ENCODE data around the gene MAPRE3.
A peak's percentile ranks its signal among the peaks of the same experiment; 100 is the strongest.

Gene MAPRE3

GRCh38 chr2:27019459-27019858 is 49.0 kb downstream of the MAPRE3 start:
- DNase-seq (ENCODE audit: low read depth), result no peak
- no peak for TF ChIP-seq CTCF (conservative IDR thresholded peaks at IDR 0.05; ENCODE audit: low read depth, low read length)

GRCh38 chr2:27019931-27020855 is 49.8 kb downstream of the MAPRE3 start:
- DNase-seq (ENCODE audit: low read depth), result peak; percentile 94
- H3K4me3 ChIP-seq (ENCODE audit: low read depth, low read length), result no peak overlapping the region
- TF ChIP-seq CTCF (conservative IDR thresholded peaks at IDR 0.05; ENCODE audit: low read depth, low read length), result no peak

More at GRCh38 chr2:27019459-27019858, 49.0 kb downstream of the MAPRE3 start:
- no peak overlapping the region for H3K4me3 ChIP-seq (ENCODE audit: low read depth, low read length)

GRCh38 chr2:27021253-27022049 is 51.0 kb downstream of the MAPRE3 start:
- peak; percentile 70 for DNase-seq (ENCODE audit: low read depth)
- no peak overlapping the region for H3K4me3 ChIP-seq (ENCODE audit: low read depth, low read length)
- TF ChIP-seq CTCF (conservative IDR thresholded peaks at IDR 0.05; ENCODE audit: low read depth, low read length), result no peak

DNA sequence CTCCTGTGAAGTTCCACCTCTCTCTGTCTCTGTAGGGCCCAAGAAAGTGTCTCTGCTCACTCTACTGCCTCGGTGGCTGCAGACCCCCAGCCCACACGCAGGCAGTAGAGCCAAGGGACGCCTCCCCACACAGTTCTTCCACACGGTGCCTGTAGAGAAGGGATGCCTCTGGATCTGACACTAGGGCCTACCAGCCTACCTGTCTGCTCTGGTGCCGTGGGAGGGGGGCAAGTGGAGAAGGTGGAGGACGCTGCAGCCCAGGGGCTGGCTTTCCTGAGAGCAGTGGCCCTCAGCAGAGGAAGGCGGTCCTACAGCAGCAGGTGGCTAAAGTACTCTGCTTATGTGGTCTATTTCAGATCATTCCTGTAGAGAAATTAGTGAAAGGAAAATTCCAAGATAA is 53.3 kb downstream of the MAPRE3 start:
- no peak for TF ChIP-seq CTCF (conservative IDR thresholded peaks at IDR 0.05; ENCODE audit: low read depth, low read length)
- DNase-seq (ENCODE audit: low read depth), result no peak
- no peak overlapping the region for H3K4me3 ChIP-seq (ENCODE audit: low read depth, low read length)

DNA sequence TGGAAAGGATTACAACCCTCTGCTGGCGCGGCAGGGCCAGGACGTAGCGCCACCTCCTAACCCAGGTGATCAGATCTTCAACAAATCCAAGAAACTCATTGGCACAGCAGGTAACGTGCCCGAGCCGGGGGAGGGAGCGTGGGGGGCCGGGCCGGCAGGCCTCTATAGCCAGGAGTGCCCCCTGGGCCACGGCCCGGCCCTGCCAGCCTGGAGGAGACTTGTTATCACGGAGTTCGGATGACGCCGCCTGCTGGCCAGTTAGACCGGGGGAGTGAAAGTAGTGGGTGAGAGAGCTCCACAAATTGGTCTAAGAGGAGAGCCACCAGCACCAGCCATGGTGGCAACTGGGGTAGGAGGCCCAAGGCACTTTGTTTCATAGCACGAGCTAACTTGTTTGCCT is 53.8 kb downstream of the MAPRE3 start:
- TF ChIP-seq CTCF (conservative IDR thresholded peaks at IDR 0.05; ENCODE audit: low read depth, low read length), result peak; percentile 36
- DNase-seq (ENCODE audit: low read depth), result no peak
- no peak overlapping the region for H3K4me3 ChIP-seq (ENCODE audit: low read depth, low read length)

GRCh38 chr2:27024812-27025211 is 54.4 kb downstream of the MAPRE3 start:
- DNase-seq (ENCODE audit: low read depth), result no peak
- no peak overlapping the region for H3K4me3 ChIP-seq (ENCODE audit: low read depth, low read length)
- TF ChIP-seq CTCF (conservative IDR thresholded peaks at IDR 0.05; ENCODE audit: low read depth, low read length), result no peak
